A549 (cell line): ENCODE results near the gene CDCA7. TPM values are rescaled to one million over a fixed set of nuclear protein-coding genes. Genes with fewer than 3 reads are reported as not detected.

Experiments
- ATAC-seq, 2 experiments: fragments of 200-7000 bp in 1 of 2; fragments of >200 bp in 1 of 2; cut with Nextera tagmentation in 1 of 2; cut with Tn5 transposase in 1 of 2; 3 replicates each; pipeline versions ENCODE4 v1.8.0 to v1.9.1; 2018 to 2020; ENCODE audit warnings: mild to moderate bottlenecking in 1 of 2, moderate library complexity in 1 of 2
- CTCF ChIA-PET: fragments of 300-600 bp; sonication (Branson Sonifier 250); formaldehyde crosslinking; extraction: SDS; loops from one replicate; lab custom pipeline; 2021; ENCODE audit warnings: antibody characterized with exemption, inconsistent platforms; lab: Yijun Ruan, JAX
- POLR2A ChIA-PET: fragments of 350-600 bp; formaldehyde crosslinking; extraction: SDS; loops from one replicate; lab custom pipeline; 2021; ENCODE audit warnings: antibody characterized with exemption, inconsistent platforms; lab: Yijun Ruan, JAX
- DNase-seq, 2 experiments: peaks; one replicate each; pipeline versions ENCODE4 v3.0.0 to v3.0.0-alpha.2; 2011 to 2016; ENCODE audit warnings: low read depth in 1 of 2, low spot score in 1 of 2
- FAIRE-seq: peaks from 2 replicates; lab custom pipeline; 2011; peaks lifted over from hg19 to GRCh38; lab: Jason Lieb, UNC
- H3K27ac ChIP-seq, 2 experiments: fragments of >200 bp; sonication (Bioruptor Twin); formaldehyde crosslinking; 3 replicates each; pipeline ENCODE4 v1.5.1; 2016 to 2017
- H3K4me1 ChIP-seq: fragments of >200 bp; sonication (Bioruptor Twin); formaldehyde crosslinking; 3 replicates; pipeline ENCODE4 v1.6.1; 2016
- H3K4me2 ChIP-seq: fragments of >200 bp; sonication (Bioruptor Twin); formaldehyde crosslinking; 3 replicates; pipeline ENCODE4 v1.6.1; 2016
- H3K4me3 ChIP-seq: fragments of >200 bp; sonication (Bioruptor Twin); formaldehyde crosslinking; 3 replicates; pipeline ENCODE4 v1.5.1; 2016
- H3K9me3 ChIP-seq: fragments of >200 bp; sonication (Bioruptor Twin); formaldehyde crosslinking; 3 replicates; pipeline ENCODE4 v1.6.1; 2016
- ATOH8 ChIP-seq: fragments of 250-450 bp; sonication (Bioruptor Pico); IDR thresholded peaks from 2 replicates; pipeline ENCODE4 v1.5.0; 2020; ENCODE audit warnings: low read depth, mild to moderate bottlenecking, moderate library complexity
- CBX8 ChIP-seq: fragments of 200-600 bp; sonication (generic); IDR thresholded peaks from 2 replicates; pipeline ENCODE4 v1.6.1; 2016
- CHD4 ChIP-seq: fragments of 200-600 bp; sonication (generic); IDR thresholded peaks from 2 replicates; pipeline ENCODE4 v1.6.1; 2016; ENCODE audit warnings: antibody characterized with exemption, mild to moderate bottlenecking, borderline replicate concordance
- FOXS1 ChIP-seq: fragments of 250-450 bp; sonication (Bioruptor Pico); IDR thresholded peaks from 2 replicates; pipeline ENCODE4 v1.5.0; 2020; ENCODE audit warnings: mild to moderate bottlenecking, moderate library complexity
- HEYL ChIP-seq: fragments of 250-450 bp; sonication (Bioruptor Pico); IDR thresholded peaks from 2 replicates; pipeline ENCODE4 v1.8.0; 2021; ENCODE audit warnings: mild to moderate bottlenecking, moderate library complexity
- HOXB13 ChIP-seq: fragments of 250-450 bp; sonication (Bioruptor Pico); IDR thresholded peaks from 2 replicates; pipeline ENCODE4 v1.5.0; 2020; ENCODE audit warnings: low read depth, mild to moderate bottlenecking, moderate library complexity
- HOXB5 ChIP-seq: fragments of 250-450 bp; sonication (Bioruptor Pico); IDR thresholded peaks from 2 replicates; pipeline ENCODE4 v1.5.0; 2020; ENCODE audit warnings: mild to moderate bottlenecking, moderate library complexity
- JUN ChIP-seq, 2 experiments: fragments of >200 bp; sonication (Bioruptor Twin); formaldehyde crosslinking; IDR thresholded peaks; 2 replicates in 1 of 2; 3 replicates in 1 of 2; pipeline ENCODE4 v1.6.1; 2016 to 2017
- MAX ChIP-seq: IDR thresholded peaks from 2 replicates; pipeline ENCODE4 v1.6.1; 2012
- NR3C1 ChIP-seq: fragments of >200 bp; sonication (Bioruptor Twin); formaldehyde crosslinking; IDR thresholded peaks from 3 replicates; pipeline ENCODE4 v1.6.1; 2017
- PBX3 ChIP-seq: IDR thresholded peaks from 2 replicates; pipeline ENCODE4 v1.6.1; 2012
- POLR2AphosphoS2 ChIP-seq: conservative IDR thresholded peaks from 2 replicates; pipeline ENCODE4 v1.6.1; 2012; ENCODE audit warnings: low read length, improper control_type of control experiment, inconsistent platforms
- RARB ChIP-seq: fragments of 250-450 bp; sonication (Bioruptor Pico); IDR thresholded peaks from 2 replicates; pipeline ENCODE4 v1.8.0; 2021; ENCODE audit warnings: mild to moderate bottlenecking, moderate library complexity
- RCOR1 ChIP-seq: fragments of 150-350 bp; IDR thresholded peaks from 2 replicates; pipeline ENCODE4 v1.6.1; 2014; ENCODE audit warnings: antibody characterized with exemption, low read length, low read depth
- REST ChIP-seq: fragments of 200-600 bp; sonication (generic); IDR thresholded peaks from 2 replicates; pipeline ENCODE4 v1.6.1; 2016; ENCODE audit warnings: antibody characterized with exemption, mild to moderate bottlenecking, moderate library complexity
- RFX5 ChIP-seq: fragments of 450-650 bp; IDR thresholded peaks from 2 replicates; pipeline ENCODE4 v1.7.1; 2014; ENCODE audit warnings: antibody characterized with exemption, mild to moderate bottlenecking, moderate library complexity
- RNF2 ChIP-seq: fragments of 200-600 bp; sonication (generic); IDR thresholded peaks from 2 replicates; pipeline ENCODE4 v1.6.1; 2016; ENCODE audit warnings: low read depth, mild to moderate bottlenecking, antibody characterized with exemption, moderate library complexity, borderline replicate concordance
- TFCP2L1 ChIP-seq: fragments of 250-450 bp; sonication (Bioruptor Pico); IDR thresholded peaks from 2 replicates; pipeline ENCODE4 v1.5.0; 2021; ENCODE audit warnings: mild to moderate bottlenecking
- ZNF302 ChIP-seq: fragments of 250-450 bp; sonication (Bioruptor Pico); IDR thresholded peaks from 2 replicates; pipeline ENCODE4 v1.9.0; 2021; ENCODE audit warnings: inconsistent platforms, mild to moderate bottlenecking, moderate library complexity
- WGBS: methylation state at CpG from one replicate; pipeline ENCODE4 v1.1.6; 2017; ENCODE audit errors: missing lambda C conversion rate; 5-methylcytosine and 5-hydroxymethylcytosine counted together
- polyA plus RNA-seq, 4 experiments: library from polyadenylated mRNA; depleted of rRNA in 3 of 4; stranded (reverse); fragments of >200 nt; fragmentation: RNase III in 1 of 4; extraction: RNeasy Plus Mini Kit Qiagen cat#74134 plus additional on column Dnase treatment in 1 of 4; gene quantifications; 2 replicates in 3 of 4; 3 replicates in 1 of 4; pipeline ENCODE4 v1.2.3, GENCODE V29; 2011 to 2017
- TF ChIP-seq, protein P1 (sequence below): fragments of >200 bp; sonication (Bioruptor Twin); formaldehyde crosslinking; IDR thresholded peaks from 2 replicates; pipeline ENCODE4 v1.6.1; 2016
- TF ChIP-seq, protein P2 (sequence below): IDR thresholded peaks from 2 replicates; pipeline ENCODE4 v1.6.1; 2012; ENCODE audit warnings: low read depth, borderline replicate concordance

CDCA7 gene
- polyA plus RNA-seq, 2 of the 4 experiments (the other 2 are of a cell fraction): 39.4 to 93.5 TPM

- TF ChIP-seq, protein P1, sequence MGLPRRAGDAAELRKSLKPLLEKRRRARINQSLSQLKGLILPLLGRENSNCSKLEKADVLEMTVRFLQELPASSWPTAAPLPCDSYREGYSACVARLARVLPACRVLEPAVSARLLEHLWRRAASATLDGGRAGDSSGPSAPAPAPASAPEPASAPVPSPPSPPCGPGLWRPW: no peak
- TF ChIP-seq RNF2: no peak
- no peak for TF ChIP-seq PBX3
- no peak for TF ChIP-seq RCOR1
Observed at GRCh38 chr2:173390036-173390435, 35.4 kb downstream of the CDCA7 start (continued).

DNA sequence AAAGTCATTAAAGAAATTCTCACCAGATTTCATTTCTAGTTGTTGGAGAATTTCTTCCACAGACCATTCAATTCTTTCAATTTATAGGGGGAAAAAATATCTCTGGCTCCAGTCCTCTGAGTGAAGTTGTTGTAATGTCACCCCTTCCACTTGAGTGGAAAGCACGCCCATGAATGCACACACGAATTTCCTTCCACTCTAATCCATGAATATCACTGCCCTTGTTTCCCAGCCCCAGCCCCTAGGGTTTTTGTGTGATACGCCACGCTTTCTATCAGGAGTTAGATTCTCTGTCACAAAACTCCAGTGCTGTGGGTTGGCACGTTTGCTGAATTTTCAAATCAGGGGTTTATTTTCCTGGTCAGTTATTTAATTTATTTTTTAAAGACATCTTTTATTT is 38.1 kb downstream of the CDCA7 start:
- no peak for TF ChIP-seq ZNF302 (CRISPR knock-in tag)
- TF ChIP-seq, protein P1: no peak
- TF ChIP-seq HEYL (CRISPR knock-in tag): no peak
- TF ChIP-seq PBX3: no peak
- no peak for TF ChIP-seq NR3C1
- TF ChIP-seq RNF2: no peak
- TF ChIP-seq HOXB13 (CRISPR knock-in tag): no peak
- TF ChIP-seq, all 56 proteins: peak for 0
- no peak overlapping the region for H3K4me2 ChIP-seq
- ATAC-seq (no peak), DNase-seq (no peak), FAIRE-seq (no peak)
- H3K4me3 ChIP-seq: no peak overlapping the region
- ChIA-PET CTCF (interaction anchor here (0.5 kb wide), 1 partner anchor 52 kb away, joined by 3 read pairs; no protein-coding TSS in a partner anchor), POLR2A (no interaction called here)
- H3K9me3 ChIP-seq: no peaks in the 10 kb centered on the region
- WGBS: 88% methylated on average over 5 of the region's 5 CpGs
- H3K27ac ChIP-seq: no peak overlapping the region
- 0 out of 3 replicates have a peak, but pooled peaks cover 3% of the 10 kb centered on the region for H3K4me1 ChIP-seq

DNA sequence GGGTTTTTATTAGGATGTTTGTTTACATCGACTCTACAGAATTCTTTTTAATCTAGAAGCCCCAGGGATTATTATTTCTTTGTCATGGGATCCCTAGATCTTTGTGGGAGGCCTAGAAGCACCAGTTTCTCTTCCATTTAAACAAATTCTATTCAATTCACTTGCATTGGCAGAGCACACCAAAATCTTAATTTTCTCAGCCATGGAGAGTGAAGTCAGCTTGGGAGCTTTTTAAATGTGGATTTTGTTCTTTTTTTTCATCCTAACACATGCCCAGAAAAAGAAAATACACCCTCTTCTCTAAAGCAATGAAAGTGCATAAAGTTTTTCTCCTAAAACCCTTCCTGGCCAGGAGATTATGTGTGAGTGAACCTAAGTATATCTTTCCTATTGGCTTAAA is 38.5 kb downstream of the CDCA7 start:
- POLR2A ChIA-PET: no interaction called here
- TF ChIP-seq JUN (IDR thresholded peaks at IDR 0.05): no peak
- no peak for TF ChIP-seq HOXB5 (CRISPR knock-in tag)
- no peak for TF ChIP-seq FOXS1 (CRISPR knock-in tag)
- no peak for TF ChIP-seq RCOR1
- no peak for TF ChIP-seq ATOH8 (CRISPR knock-in tag)
- TF ChIP-seq RFX5: no peak
- TF ChIP-seq REST: no peak
- TF ChIP-seq MAX: no peak
- TF ChIP-seq, protein P2, sequence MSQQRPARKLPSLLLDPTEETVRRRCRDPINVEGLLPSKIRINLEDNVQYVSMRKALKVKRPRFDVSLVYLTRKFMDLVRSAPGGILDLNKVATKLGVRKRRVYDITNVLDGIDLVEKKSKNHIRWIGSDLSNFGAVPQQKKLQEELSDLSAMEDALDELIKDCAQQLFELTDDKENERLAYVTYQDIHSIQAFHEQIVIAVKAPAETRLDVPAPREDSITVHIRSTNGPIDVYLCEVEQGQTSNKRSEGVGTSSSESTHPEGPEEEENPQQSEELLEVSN: no peak
- no peak for TF ChIP-seq RARB (CRISPR knock-in tag)
- no peak for TF ChIP-seq CHD4
- TF ChIP-seq, protein P1: no peak
- TF ChIP-seq TFCP2L1: no peak
- no peak for TF ChIP-seq CBX8
- TF ChIP-seq POLR2AphosphoS2: no peak
- H3K4me2 ChIP-seq: no peak overlapping the region
- H3K4me1 ChIP-seq: 0 out of 3 replicates have a peak, but pooled peaks cover 3% of the 10 kb centered on the region
- H3K27ac ChIP-seq: no peak overlapping the region
- H3K4me3 ChIP-seq: no peak overlapping the region
- ATAC-seq: no peak
- 76% methylated on average over 1 of the region's 1 CpG for WGBS
- CTCF ChIA-PET: interaction anchor here (0.5 kb wide), 1 partner anchor 52 kb away, joined by 3 read pairs; no protein-coding TSS in a partner anchor
- no peak for FAIRE-seq
- no peak for DNase-seq
- no peaks in the 10 kb centered on the region for H3K9me3 ChIP-seq
